Measurements from ENCODE around the gene SLC25A45. TPM values are rescaled to one million over a fixed set of nuclear protein-coding genes. Genes with fewer than 3 reads are reported as not detected.
A peak's percentile ranks its signal among the peaks of the same experiment; 100 is the strongest.

SLC25A45 gene
- total RNA-seq, 1 experiment from 2014 or later = 1.1 TPM

DNA sequence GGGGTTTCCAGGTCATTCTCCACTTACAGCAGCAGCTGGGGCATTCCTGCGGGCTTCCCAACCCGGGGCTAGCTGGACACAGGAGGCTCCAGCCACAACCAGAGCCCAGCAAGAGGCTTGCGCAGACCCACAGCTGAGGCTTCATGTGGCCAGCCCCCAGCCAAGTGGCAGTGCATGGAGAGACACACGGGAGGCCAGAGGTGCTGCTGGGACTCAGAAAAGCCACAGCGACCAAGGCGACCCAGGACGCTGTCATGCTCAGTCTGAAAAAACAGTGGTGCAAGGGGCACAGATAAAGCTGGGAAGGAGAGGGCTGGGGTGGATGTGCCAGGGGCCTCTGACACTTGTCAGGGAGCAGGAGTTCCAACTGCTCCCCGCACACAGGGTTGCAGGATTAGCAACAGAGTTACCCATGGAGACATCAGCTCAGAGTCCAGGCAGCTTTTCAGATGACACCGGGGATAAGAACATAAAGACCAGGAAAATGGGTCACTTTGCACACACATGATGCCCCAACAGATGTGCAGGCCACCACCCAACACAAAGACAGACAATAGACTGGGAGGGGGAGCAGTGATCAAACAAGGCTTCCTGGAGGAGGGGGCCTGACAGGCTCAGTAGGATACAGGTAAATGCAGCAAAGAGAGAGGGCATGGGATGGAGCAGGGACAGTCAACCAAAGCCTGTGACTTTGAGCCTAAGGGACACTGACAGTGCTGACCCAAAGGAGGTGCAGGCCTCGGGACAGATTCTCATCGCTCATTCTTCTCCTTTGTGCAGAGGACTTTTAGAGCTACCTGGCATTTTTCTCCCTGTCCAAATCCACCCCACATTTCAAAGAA, 33.3 kb upstream of the SLC25A45 start:
- H4K20me1 ChIP-seq (ENCODE audit: control insufficient read depth, insufficient read depth, insufficient read length) = no peaks in the 10 kb centered on the region
- WGBS (ENCODE audit: extremely low coverage, insufficient read length, low lambda C conversion rate) = no CpG with 5 or more reads among the region's 11 CpGs
- no peak overlapping the region for H3K56ac ChIP-seq (ENCODE audit: insufficient read length, low read depth, low read length)
- no peaks in the 10 kb centered on the region for H3K27me3 ChIP-seq (ENCODE audit: insufficient read depth, low read length)
- no peak overlapping the region for H3K9ac ChIP-seq (ENCODE audit: extremely low read depth, insufficient read length, low read length)
- H3K14ac ChIP-seq (ENCODE audit: insufficient read depth, low read length) = no peak overlapping the region
- no peaks in the 10 kb centered on the region for H3K9me3 ChIP-seq (ENCODE audit: control insufficient read depth, low read depth, low read length)
- H2AK5ac ChIP-seq (ENCODE audit: insufficient read length, low read length) = no peak overlapping the region
- H3K23ac ChIP-seq (ENCODE audit: insufficient read length, low read depth, low read length) = no peak overlapping the region
- no peak overlapping the region for H2BK15ac ChIP-seq (ENCODE audit: low read depth, low read length)
- no peak overlapping the region for H2AFZ ChIP-seq (ENCODE audit: low read length)
- H3K4me1 Mint-ChIP-seq = peaks cover 44 to 49% of the 10 kb centered on the region in 2 experiments
- no peak overlapping the region for H3K4me2 ChIP-seq (ENCODE audit: insufficient read depth, insufficient read length, low read length)
- TF ChIP-seq, protein P1, sequence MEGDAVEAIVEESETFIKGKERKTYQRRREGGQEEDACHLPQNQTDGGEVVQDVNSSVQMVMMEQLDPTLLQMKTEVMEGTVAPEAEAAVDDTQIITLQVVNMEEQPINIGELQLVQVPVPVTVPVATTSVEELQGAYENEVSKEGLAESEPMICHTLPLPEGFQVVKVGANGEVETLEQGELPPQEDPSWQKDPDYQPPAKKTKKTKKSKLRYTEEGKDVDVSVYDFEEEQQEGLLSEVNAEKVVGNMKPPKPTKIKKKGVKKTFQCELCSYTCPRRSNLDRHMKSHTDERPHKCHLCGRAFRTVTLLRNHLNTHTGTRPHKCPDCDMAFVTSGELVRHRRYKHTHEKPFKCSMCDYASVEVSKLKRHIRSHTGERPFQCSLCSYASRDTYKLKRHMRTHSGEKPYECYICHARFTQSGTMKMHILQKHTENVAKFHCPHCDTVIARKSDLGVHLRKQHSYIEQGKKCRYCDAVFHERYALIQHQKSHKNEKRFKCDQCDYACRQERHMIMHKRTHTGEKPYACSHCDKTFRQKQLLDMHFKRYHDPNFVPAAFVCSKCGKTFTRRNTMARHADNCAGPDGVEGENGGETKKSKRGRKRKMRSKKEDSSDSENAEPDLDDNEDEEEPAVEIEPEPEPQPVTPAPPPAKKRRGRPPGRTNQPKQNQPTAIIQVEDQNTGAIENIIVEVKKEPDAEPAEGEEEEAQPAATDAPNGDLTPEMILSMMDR (conservative IDR thresholded peaks at IDR 0.05) = no peak
- no peaks in the 10 kb centered on the region; a peak in 2 of 5 replicates for H3K9me3 Mint-ChIP-seq
- no peaks in the 10 kb centered on the region for H3K79me2 ChIP-seq (ENCODE audit: insufficient read depth, low read length)
- peak overlapping the region in 2 of 3 experiments; percentile 27 to 34; a peak in 1 of 7 replicates for H3K27ac Mint-ChIP-seq
- no peak overlapping the region for H4K8ac ChIP-seq (replicated peaks; ENCODE audit: insufficient read length, low read depth, low read length)
- H3K27ac ChIP-seq (ENCODE audit: insufficient read length, low read depth, low read length) = no peak overlapping the region
- peak; percentile 34 for DNase-seq
- H3T11ph ChIP-seq (ENCODE audit: low read length) = no peak overlapping the region
- no peaks in the 10 kb centered on the region for H3K23me2 ChIP-seq (ENCODE audit: insufficient read length, low read depth, low read length, poor library complexity, severe bottlenecking)
- H2BK120ac ChIP-seq (ENCODE audit: low read depth, low read length, poor library complexity, severe bottlenecking) = no peak overlapping the region
- peaks cover 3% of the 10 kb centered on the region; the same call in 1 of the 2 replicates for H3K4me1 ChIP-seq (ENCODE audit: insufficient read depth, low read length)
- no peak overlapping the region for H4K91ac ChIP-seq (ENCODE audit: insufficient read length, low read depth, low read length)
- H4K5ac ChIP-seq (ENCODE audit: insufficient read length, low read depth, low read length) = no peak overlapping the region
- H3K79me1 ChIP-seq (ENCODE audit: insufficient read depth, low read depth, low read length, poor library complexity, severe bottlenecking) = no peaks in the 10 kb centered on the region
- H3K27me3 Mint-ChIP-seq (ENCODE audit: low read depth) = peaks cover 9% of the 10 kb centered on the region
- no peak overlapping the region for H3K4ac ChIP-seq (ENCODE audit: low read depth, low read length)
- H3K18ac ChIP-seq (ENCODE audit: insufficient read length, low read depth, low read length) = no peak overlapping the region
- H3K36me3 Mint-ChIP-seq (ENCODE audit: insufficient read depth in 1 of 3, low read depth in 3 of 3) = peaks cover 0 to 7% (median 0%) of the 10 kb centered on the region in 3 experiments; a peak in 2 of 7 replicates
- H3K4me3 Mint-ChIP-seq = 0 out of 5 replicates have a peak overlapping the region, but pooled peaks of 1 of the 2 experiments have one; percentile 39
- no peak overlapping the region for H2BK20ac ChIP-seq (ENCODE audit: low read depth, low read length, poor library complexity, severe bottlenecking)
- no peak overlapping the region for H2BK5ac ChIP-seq (ENCODE audit: insufficient read length, low read length)
- no peak overlapping the region for H2BK12ac ChIP-seq (ENCODE audit: insufficient read length, low read depth, low read length)

Data from H9 (cell line).